Breast epithelium (tissue), 4 donors: ENCODE data around the gene HES7. TPM values are rescaled to one million over a fixed set of nuclear protein-coding genes. Genes with fewer than 3 reads are reported as not detected.

Experiments
- DNase-seq, 2 donors: peaks; one replicate each; pipeline ENCODE4 v3.0.0-alpha.2; 2019; ENCODE audit warnings: low spot score in 2 of 2
- H3K27ac ChIP-seq, 2 donors: fragments of 200-600 bp; sonication (generic) in 1 of 2; one replicate each; pipeline ENCODE4 v1.5.1; 2016 to 2019; ENCODE audit warnings: mild to moderate bottlenecking in 1 of 2
- H3K27me3 ChIP-seq, 2 donors: fragments of 200-600 bp; sonication (generic) in 1 of 2; one replicate each; pipeline versions ENCODE4 v1.5.1 to v1.6.0; 2017 to 2019; ENCODE audit warnings: control low read depth in 1 of 2, mild to moderate bottlenecking in 1 of 2
- H3K36me3 ChIP-seq: fragments of 200-600 bp; one replicate; pipeline ENCODE4 v1.5.1; 2019
- H3K4me1 ChIP-seq, 2 donors: fragments of 200-600 bp; sonication (generic); one replicate each; pipeline ENCODE4 v1.5.1; 2016 to 2019; ENCODE audit warnings: control low read depth in 1 of 2
- H3K4me3 ChIP-seq, 3 donors: fragments of 200-600 bp; sonication (generic); 1 replicate in 2 of 3; 2 replicates in 1 of 3; pipeline ENCODE4 v1.5.1; 2016 to 2019; ENCODE audit warnings: mild to moderate bottlenecking in 3 of 3, moderate library complexity in 2 of 3
- H3K9me3 ChIP-seq, 2 donors: fragments of 200-600 bp; sonication (generic) in 1 of 2; one replicate each; pipeline ENCODE4 v1.5.1; 2016 to 2019; ENCODE audit warnings: control low read depth in 1 of 2
- CTCF ChIP-seq, 3 donors: fragments of 450-650 bp; IDR thresholded peaks; one replicate each; pipeline ENCODE4 v1.5.1; 2016 to 2017; ENCODE audit warnings: antibody characterized with exemption in 3 of 3, mild to moderate bottlenecking in 3 of 3, moderate library complexity in 3 of 3
- POLR2A ChIP-seq: fragments of 450-650 bp; IDR thresholded peaks from one replicate; pipeline ENCODE4 v1.6.1; 2016; ENCODE audit warnings: antibody characterized with exemption, mild to moderate bottlenecking, moderate library complexity
- POLR2AphosphoS5 ChIP-seq, 3 donors: sonication (generic); formaldehyde crosslinking; IDR thresholded peaks; one replicate each; pipeline ENCODE4 v1.6.1; 2017; ENCODE audit warnings: antibody characterized with exemption in 3 of 3
- intact Hi-C: fragments of 100-400 bp; cut with DNase I; formaldehyde crosslinking; loops from one replicate; pipeline ENCODE4 v1.15.1; 2023; ENCODE audit warnings: low total_unique reads
- total RNA-seq, 3 donors: library from RNA; depleted of rRNA; stranded (reverse); fragments of >200 nt; gene quantifications; one replicate each; pipeline ENCODE4 v1.1.0, GENCODE V29; 2016

The HES7 gene
- total RNA-seq, 3 donors from 2014 or later = not detected

GRCh38 chr17:8105957-8106398, 17.9 kb downstream of the HES7 start:
- peaks cover 0 to 2% of the 10 kb centered on the region in 2 donors for H3K27me3 ChIP-seq
- intact Hi-C loops = no loop called here
- H3K9me3 ChIP-seq = no peaks in the 10 kb centered on the region
- no peak overlapping the region for H3K27ac ChIP-seq
- no peak for DNase-seq
- H3K4me3 ChIP-seq = no peak overlapping the region
- TF ChIP-seq CTCF (IDR thresholded peaks at IDR 0.05) (no peak), POLR2AphosphoS5 (IDR thresholded peaks at IDR 0.05) (no peak), POLR2A (no peak)
- H3K36me3 ChIP-seq = no peaks in the 10 kb centered on the region
- no peaks in the 10 kb centered on the region for H3K4me1 ChIP-seq

GRCh38 chr17:8104911-8105310, 19.0 kb downstream of the HES7 start:
- H3K27ac ChIP-seq = no peak overlapping the region
- no peaks in the 10 kb centered on the region for H3K27me3 ChIP-seq
- no peak overlapping the region for H3K4me3 ChIP-seq
- no peaks in the 10 kb centered on the region for H3K4me1 ChIP-seq
- H3K9me3 ChIP-seq = no peaks in the 10 kb centered on the region
- no peak for DNase-seq
- intact Hi-C loops = no loop called here
- H3K36me3 ChIP-seq = no peaks in the 10 kb centered on the region
- no peak for TF ChIP-seq CTCF (IDR thresholded peaks at IDR 0.05)
- no peak for TF ChIP-seq POLR2AphosphoS5 (IDR thresholded peaks at IDR 0.05)
- TF ChIP-seq POLR2A = no peak

GRCh38 chr17:8103549-8103948, 20.4 kb downstream of the HES7 start:
- Histone ChIP-seq H3K27ac (no peak overlapping the region), H3K4me1 (no peaks in the 10 kb centered on the region), H3K9me3 (no peaks in the 10 kb centered on the region), H3K4me3 (no peak overlapping the region), H3K36me3 (no peaks in the 10 kb centered on the region), H3K27me3 (no peaks in the 10 kb centered on the region)
- DNase-seq = no peak
- intact Hi-C loops = no loop called here
- TF ChIP-seq POLR2A (no peak), POLR2AphosphoS5 (IDR thresholded peaks at IDR 0.05) (no peak), CTCF (IDR thresholded peaks at IDR 0.05) (no peak)

- intact Hi-C loops = no loop called here
- no peaks in the 10 kb centered on the region for H3K9me3 ChIP-seq
- no peak overlapping the region for H3K4me3 ChIP-seq
- no peak overlapping the region for H3K27ac ChIP-seq
- TF ChIP-seq POLR2AphosphoS5 (IDR thresholded peaks at IDR 0.05) = no peak
- no peaks in the 10 kb centered on the region for H3K36me3 ChIP-seq
- H3K27me3 ChIP-seq = no peaks in the 10 kb centered on the region
- H3K4me1 ChIP-seq = no peaks in the 10 kb centered on the region
- no peak for DNase-seq
These were observed 22.2 kb downstream of the HES7 start for GRCh38 chr17:8101721-8102120.

DNA sequence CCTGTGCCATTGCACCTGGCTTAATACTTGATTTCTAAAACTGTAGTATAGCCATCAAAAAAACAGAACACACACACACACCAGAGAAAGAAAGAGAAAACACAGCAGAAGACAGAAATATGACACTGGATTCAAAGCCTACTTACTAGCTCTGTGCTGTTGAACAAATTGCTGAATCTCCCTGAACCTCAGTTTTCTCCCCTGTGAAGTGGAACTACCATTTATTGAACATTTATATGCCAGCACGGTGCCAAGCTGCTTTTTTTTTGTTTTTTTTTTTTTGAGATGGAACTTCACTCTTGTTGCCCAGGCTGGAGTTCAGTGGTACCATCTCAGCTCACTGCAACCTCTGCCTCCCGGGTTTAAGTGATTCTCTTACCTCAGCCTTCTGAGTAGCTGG, 23.1 kb downstream of the HES7 start:
- no peaks in the 10 kb centered on the region for H3K27me3 ChIP-seq
- H3K36me3 ChIP-seq = no peaks in the 10 kb centered on the region
- intact Hi-C loops = no loop called here
- no peaks in the 10 kb centered on the region for H3K4me1 ChIP-seq
- H3K4me3 ChIP-seq = no peak overlapping the region
- H3K27ac ChIP-seq = no peak overlapping the region
- no peak for TF ChIP-seq CTCF (IDR thresholded peaks at IDR 0.05)
- TF ChIP-seq POLR2AphosphoS5 (IDR thresholded peaks at IDR 0.05) = no peak
- no peak for TF ChIP-seq POLR2A
- DNase-seq = no peak
- no peaks in the 10 kb centered on the region for H3K9me3 ChIP-seq

- no peak for TF ChIP-seq POLR2A
- TF ChIP-seq CTCF (IDR thresholded peaks at IDR 0.05) = no peak
- TF ChIP-seq POLR2AphosphoS5 (IDR thresholded peaks at IDR 0.05) = no peak
- Histone ChIP-seq H3K36me3 (no peaks in the 10 kb centered on the region), H3K27ac (no peak overlapping the region)
These were observed 23.8 kb downstream of the HES7 start for GRCh38 chr17:8100111-8100510.

More at GRCh38 chr17:8100111-8100510, 23.8 kb downstream of the HES7 start:
- Histone ChIP-seq H3K27me3 (no peaks in the 10 kb centered on the region), H3K4me3 (no peak overlapping the region), H3K9me3 (no peaks in the 10 kb centered on the region), H3K4me1 (no peaks in the 10 kb centered on the region)
- intact Hi-C loops = no loop called here
- DNase-seq = no peak
